ENCODE data around the gene OR7A10.
"Not testable (repeated sequence)": the region's sequence is repeated elsewhere in the genome, so short reads cannot be mapped to it uniquely, and the experiment has no call there.

The OR7A10 gene

GRCh38 chr19:14792250-14792649 lies 56.5 kb downstream of the OR7A10 start:
- not testable (repeated sequence) for DNase-seq
